GM18526 (cell line): ENCODE measurements around the gene KLF9.

Experiments
- POLR2A ChIP-seq: IDR thresholded peaks from 3 replicates; pipeline ENCODE4 v1.6.1; 2011; ENCODE audit not compliant: insufficient read length; ENCODE audit errors: extremely low read depth

KLF9 gene

DNA sequence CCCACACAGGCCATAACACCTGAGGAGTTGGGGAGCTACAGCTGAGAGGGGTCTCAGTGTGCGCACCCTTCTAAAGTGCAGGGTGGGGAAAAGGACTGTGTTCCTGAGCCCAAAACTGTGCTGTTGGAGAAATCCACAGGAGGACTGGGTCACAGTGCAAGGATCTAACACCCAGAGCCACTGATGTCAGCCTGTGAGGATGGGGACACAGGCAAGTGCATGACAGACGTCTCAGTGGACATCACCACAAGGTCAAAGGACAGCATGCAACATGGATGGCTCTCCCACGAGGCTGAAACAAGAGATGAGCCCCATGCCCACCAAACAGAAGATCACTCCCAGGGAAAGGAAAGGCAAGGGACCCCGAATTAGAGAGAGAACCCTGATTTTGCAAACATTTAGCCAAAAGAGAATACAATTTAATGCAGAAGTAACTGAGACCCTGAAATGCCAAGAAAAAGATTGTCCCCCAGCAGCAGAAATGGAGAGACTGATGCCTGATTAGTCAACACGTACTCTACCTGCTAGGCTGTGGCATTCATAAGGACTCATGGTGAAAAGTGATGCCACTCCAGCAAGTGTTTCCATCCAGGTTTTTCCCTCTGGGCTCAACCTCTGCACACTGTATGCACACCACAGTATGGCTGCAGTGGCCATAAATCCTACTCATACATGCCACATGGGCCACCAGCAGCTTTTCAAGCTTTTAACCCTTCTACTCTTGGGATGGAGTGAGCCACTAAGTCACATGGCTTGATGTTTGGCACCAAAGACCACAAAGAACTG lies 14.2 kb downstream of the KLF9 start:
- TF ChIP-seq POLR2A: no peak

DNA sequence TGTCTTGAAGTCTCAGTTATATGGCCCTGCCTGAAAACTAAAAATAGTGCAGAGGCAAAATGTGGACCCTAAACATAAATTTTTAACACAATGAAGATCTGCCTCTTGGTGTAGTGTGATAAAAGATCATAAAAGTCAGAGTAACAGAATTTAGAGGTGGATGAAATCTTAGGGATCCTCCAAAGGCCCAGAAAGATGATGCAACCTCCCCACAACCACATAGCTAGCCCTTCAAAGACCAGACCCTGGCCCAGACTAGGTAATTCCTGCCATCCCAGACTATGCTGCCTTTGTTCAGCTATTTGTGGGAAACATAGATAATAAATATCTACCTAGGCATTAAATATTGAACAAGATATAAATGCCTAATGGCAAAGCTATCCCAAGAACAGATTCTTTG lies 15.3 kb downstream of the KLF9 start:
- no peak for TF ChIP-seq POLR2A

- TF ChIP-seq POLR2A: no peak
Observed at GRCh38 chr9:70398145-70398556, 16.3 kb downstream of the KLF9 start.

DNA sequence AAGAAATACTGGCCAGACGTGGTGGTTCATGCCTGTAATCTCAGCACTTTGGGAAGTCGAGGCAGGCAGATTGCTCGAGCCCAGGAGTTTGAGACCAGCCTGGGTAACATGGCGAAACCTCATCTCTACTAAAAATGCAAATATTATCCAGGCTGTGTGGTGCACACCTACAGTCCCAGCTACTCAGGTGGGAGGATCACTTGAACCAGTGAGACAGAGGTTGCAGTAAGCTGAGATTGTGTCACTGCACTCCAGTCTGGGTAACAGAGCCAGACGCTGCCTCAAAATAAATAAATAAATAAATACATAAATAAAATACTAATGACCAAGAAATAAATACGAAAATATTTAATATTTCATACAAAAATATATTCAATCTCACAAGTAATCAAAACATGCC lies 18.8 kb downstream of the KLF9 start:
- no peak for TF ChIP-seq POLR2A

- no peak for TF ChIP-seq POLR2A
Observed at GRCh38 chr9:70392850-70393249, 21.6 kb downstream of the KLF9 start.

DNA sequence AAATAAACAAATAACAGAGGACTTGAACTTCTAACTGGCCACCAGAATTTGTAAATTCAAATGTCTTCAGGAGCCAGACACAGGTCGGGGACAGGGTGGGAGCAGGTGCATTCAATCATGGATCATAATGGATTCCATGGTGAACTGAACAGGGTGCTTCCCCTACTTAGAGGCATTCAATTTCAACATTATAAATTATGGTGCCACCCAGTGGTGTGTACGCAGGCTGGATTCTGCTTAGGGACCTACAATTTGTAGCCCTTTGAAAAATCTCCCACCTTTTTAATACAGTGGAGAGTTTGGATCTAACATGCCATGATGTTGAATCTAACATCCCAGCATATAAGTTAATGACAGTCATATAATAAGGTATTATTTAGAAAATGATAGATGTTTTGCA lies 22.3 kb downstream of the KLF9 start:
- no peak for TF ChIP-seq POLR2A

DNA sequence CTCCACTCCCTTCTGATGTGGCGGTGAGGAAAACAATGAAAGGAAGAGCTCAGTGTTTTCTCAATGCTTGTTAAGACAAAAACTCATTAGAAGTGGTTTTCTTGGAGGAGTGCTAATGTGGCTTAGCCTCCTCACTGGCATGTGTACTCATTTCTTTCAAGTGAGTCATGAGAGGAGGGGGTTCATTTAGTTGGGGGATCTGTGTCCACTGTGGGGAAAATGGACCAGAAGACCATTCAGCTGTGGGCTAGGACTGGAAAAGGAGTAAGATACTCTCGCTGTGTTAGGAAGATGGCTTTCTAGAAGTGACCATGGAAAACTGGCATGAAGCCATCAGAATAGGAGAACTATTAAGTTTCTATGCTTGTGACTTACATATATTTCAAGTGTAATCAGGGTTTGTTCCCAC lies 23.5 kb downstream of the KLF9 start:
- no peak for TF ChIP-seq POLR2A

DNA sequence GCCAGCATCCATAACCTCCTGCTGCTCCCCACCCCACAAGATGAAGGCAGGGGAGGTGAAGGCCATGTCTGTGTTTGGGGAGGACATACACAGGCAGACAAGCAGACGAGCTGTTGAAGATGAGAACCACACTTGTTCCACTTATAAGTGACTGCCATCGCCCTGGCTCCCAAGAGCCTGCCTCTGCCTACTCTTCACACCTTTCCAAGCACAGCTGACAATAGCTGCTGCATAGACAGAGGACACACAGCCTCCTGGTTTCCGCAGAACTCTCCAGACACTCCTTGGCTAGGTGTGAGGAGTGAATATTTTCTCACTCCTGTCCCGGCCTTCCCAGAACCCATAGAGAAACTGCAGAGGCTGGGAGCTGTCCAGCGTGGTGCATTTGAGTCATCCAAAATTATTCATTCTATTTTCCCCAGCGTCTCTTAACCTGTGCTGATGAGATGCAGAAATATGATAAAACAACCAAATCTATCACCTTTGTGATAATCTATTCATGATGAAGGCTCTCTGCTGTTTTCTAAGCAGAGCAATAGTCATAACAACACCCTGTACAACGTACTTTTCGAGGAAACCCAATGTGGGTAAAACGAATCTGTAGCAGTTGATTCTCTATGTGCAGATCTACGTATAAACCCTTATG lies 24.7 kb downstream of the KLF9 start:
- no peak for TF ChIP-seq POLR2A

GRCh38 chr9:70389188-70389587 lies 25.3 kb downstream of the KLF9 start:
- TF ChIP-seq POLR2A: no peak

GRCh38 chr9:70387663-70388062 lies 26.8 kb downstream of the KLF9 start:
- no peak for TF ChIP-seq POLR2A

- no peak for TF ChIP-seq POLR2A
Observed at GRCh38 chr9:70385426-70385825, 29.0 kb downstream of the KLF9 start.

DNA sequence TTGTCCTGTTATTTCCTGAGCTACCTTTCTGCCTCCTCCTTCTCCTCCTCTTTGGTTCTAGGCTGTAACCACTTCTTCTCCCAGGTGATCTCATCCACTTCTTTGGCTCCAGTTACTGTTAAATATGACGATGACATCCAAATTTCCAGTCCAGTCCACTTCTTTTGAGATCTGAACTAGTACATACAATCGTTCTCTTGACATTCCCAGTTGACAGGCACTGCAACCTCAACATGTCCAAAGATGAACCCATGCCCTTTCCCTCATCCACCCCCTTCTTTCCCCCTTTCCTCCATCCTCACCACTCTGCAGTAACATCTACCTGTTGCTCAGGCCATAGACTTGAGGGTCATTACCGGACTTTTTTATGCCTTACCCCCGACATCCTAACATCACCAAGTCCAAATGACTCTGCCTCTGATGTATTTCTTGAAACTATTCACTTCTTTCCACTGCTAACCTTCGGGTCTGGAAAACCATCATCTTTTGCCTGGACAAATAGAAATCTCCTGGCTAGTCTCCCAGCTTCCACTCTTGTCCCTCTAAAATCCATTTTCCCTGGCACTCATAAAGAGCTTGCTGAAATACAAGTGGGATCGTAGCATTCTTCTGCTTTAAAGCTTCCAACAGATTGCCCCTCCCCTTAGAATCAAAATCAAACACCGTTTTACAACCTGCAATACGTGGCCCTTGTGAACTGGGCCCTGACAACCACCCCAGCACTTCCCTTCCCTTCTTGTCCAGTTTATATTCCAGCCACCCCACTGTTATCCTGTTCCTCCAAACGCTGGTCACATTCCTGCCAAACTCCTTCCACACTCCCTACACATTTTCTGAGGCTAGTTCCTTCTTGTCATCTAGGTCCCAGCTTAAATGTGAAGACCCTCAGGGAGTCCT lies 31.5 kb downstream of the KLF9 start:
- no peak for TF ChIP-seq POLR2A

- TF ChIP-seq POLR2A: no peak
Observed at GRCh38 chr9:70382046-70382708, 32.3 kb downstream of the KLF9 start.

GRCh38 chr9:70374962-70375618 lies 39.4 kb downstream of the KLF9 start:
- TF ChIP-seq POLR2A: no peak
